Measurements from ENCODE around the gene COL17A1.

DNA sequence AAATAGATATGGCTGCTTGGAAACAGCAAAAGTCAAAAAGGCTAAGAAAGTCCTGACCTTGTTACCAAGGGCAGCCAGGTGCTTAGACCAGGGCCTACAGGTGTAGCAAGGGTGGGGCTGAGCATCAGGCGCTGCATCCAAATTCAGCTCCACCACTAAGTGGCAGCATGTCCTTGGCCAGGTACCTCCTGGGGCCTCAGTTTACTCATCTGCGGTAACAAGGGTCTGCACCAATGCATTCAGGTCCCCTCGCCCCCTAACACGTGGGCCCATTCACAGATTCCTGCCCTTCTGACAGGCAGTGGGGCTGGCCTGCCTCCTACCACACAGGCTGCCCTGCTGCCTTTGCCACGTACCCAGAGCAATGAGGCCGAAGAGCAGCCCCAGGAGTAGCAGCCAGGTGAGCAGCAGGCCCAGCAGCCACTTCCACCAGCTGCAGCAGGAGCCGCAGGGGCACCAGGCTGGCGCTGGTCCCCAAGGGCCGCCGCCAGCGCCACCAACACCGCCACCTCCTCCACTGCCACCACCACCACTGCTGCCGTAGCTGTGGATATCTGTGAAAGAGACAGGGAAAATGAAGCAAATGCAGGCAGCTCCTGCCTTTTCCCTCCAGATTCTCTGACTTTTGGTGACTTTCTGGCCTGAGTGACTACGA is 28.9 kb downstream of the COL17A1 start:
- TF ChIP-seq EZH2phosphoT487 (IDR thresholded peaks at IDR 0.05; ENCODE audit: low read length) = no peak
- TF ChIP-seq, protein P1, sequence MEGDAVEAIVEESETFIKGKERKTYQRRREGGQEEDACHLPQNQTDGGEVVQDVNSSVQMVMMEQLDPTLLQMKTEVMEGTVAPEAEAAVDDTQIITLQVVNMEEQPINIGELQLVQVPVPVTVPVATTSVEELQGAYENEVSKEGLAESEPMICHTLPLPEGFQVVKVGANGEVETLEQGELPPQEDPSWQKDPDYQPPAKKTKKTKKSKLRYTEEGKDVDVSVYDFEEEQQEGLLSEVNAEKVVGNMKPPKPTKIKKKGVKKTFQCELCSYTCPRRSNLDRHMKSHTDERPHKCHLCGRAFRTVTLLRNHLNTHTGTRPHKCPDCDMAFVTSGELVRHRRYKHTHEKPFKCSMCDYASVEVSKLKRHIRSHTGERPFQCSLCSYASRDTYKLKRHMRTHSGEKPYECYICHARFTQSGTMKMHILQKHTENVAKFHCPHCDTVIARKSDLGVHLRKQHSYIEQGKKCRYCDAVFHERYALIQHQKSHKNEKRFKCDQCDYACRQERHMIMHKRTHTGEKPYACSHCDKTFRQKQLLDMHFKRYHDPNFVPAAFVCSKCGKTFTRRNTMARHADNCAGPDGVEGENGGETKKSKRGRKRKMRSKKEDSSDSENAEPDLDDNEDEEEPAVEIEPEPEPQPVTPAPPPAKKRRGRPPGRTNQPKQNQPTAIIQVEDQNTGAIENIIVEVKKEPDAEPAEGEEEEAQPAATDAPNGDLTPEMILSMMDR (IDR thresholded peaks at IDR 0.05; ENCODE audit: low read length) = no peak

Data from MM.1S (cell line).